Measurements from ENCODE around the gene KHDRBS1. TPM values are rescaled to one million over a fixed set of nuclear protein-coding genes. Genes with fewer than 3 reads are reported as not detected.

KHDRBS1 gene
- total and polyA plus RNA-seq, 9 of the 15 experiments (the other 6 are each of a cell fraction or from before 2014, with no cell fraction given): 48.4 to 257 (median 114) TPM

- TF ChIP-seq LARP7 (IDR thresholded peaks at IDR 0.05) (0 out of 2 replicates have a peak, but pooled peaks have one; percentile 15), ZFX (CRISPR knock-in tag; IDR thresholded peaks at IDR 0.05) (peak; percentile 12; the same call in 1 of the 2 replicates), ZBTB7A (IDR thresholded peaks at IDR 0.05; ENCODE audit: borderline replicate concordance, control insufficient read depth, low read depth, low read length) (peak; percentile 88), HMGXB4 (CRISPR knock-in tag; IDR thresholded peaks at IDR 0.05) (0 out of 2 replicates have a peak, but pooled peaks have one; percentile 28), TAF1 (IDR thresholded peaks at IDR 0.05; ENCODE audit: control insufficient read depth, extremely low read depth, insufficient read depth, low read length, severe bottlenecking) (peak; percentile 2), SMARCE1 (IDR thresholded peaks at IDR 0.05) (0 out of 2 replicates have a peak, but pooled peaks have one; percentile 52), EGR1 (conservative IDR thresholded peaks at IDR 0.05) (peak; percentile 59), NUFIP1 (IDR thresholded peaks at IDR 0.05; ENCODE audit: partially characterized antibody) (no peak), SP1 (CRISPR knock-in tag; IDR thresholded peaks at IDR 0.05) (peak; percentile 37; the same call in 1 of the 2 replicates), ELF4 (CRISPR knock-in tag; IDR thresholded peaks at IDR 0.05) (peak; percentile 46; the same call in 1 of the 2 replicates), MLLT1 (IDR thresholded peaks at IDR 0.05) (0 out of 4 replicates have a peak, but pooled peaks of 1 of the 2 experiments have one; percentile 15), MEF2A (IDR thresholded peaks at IDR 0.05; ENCODE audit: control insufficient read depth, low read depth, low read length) (no peak)
- TF ChIP-seq, protein P1, sequence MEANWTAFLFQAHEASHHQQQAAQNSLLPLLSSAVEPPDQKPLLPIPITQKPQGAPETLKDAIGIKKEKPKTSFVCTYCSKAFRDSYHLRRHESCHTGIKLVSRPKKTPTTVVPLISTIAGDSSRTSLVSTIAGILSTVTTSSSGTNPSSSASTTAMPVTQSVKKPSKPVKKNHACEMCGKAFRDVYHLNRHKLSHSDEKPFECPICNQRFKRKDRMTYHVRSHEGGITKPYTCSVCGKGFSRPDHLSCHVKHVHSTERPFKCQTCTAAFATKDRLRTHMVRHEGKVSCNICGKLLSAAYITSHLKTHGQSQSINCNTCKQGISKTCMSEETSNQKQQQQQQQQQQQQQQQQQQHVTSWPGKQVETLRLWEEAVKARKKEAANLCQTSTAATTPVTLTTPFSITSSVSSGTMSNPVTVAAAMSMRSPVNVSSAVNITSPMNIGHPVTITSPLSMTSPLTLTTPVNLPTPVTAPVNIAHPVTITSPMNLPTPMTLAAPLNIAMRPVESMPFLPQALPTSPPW (CRISPR knock-in tag; IDR thresholded peaks at IDR 0.05): peak; percentile 65; the same call in 1 of the 2 replicates
- TF ChIP-seq, protein P2, sequence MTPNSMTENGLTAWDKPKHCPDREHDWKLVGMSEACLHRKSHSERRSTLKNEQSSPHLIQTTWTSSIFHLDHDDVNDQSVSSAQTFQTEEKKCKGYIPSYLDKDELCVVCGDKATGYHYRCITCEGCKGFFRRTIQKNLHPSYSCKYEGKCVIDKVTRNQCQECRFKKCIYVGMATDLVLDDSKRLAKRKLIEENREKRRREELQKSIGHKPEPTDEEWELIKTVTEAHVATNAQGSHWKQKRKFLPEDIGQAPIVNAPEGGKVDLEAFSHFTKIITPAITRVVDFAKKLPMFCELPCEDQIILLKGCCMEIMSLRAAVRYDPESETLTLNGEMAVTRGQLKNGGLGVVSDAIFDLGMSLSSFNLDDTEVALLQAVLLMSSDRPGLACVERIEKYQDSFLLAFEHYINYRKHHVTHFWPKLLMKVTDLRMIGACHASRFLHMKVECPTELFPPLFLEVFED (CRISPR knock-in tag; conservative IDR thresholded peaks at IDR 0.05): peak; percentile 50; the same call in 1 of the 2 replicates
- TF ChIP-seq, protein P3, sequence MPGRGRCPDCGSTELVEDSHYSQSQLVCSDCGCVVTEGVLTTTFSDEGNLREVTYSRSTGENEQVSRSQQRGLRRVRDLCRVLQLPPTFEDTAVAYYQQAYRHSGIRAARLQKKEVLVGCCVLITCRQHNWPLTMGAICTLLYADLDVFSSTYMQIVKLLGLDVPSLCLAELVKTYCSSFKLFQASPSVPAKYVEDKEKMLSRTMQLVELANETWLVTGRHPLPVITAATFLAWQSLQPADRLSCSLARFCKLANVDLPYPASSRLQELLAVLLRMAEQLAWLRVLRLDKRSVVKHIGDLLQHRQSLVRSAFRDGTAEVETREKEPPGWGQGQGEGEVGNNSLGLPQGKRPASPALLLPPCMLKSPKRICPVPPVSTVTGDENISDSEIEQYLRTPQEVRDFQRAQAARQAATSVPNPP (IDR thresholded peaks at IDR 0.05; ENCODE audit: borderline replicate concordance, insufficient read depth, insufficient read length): no peak
- TF ChIP-seq, protein P4, sequence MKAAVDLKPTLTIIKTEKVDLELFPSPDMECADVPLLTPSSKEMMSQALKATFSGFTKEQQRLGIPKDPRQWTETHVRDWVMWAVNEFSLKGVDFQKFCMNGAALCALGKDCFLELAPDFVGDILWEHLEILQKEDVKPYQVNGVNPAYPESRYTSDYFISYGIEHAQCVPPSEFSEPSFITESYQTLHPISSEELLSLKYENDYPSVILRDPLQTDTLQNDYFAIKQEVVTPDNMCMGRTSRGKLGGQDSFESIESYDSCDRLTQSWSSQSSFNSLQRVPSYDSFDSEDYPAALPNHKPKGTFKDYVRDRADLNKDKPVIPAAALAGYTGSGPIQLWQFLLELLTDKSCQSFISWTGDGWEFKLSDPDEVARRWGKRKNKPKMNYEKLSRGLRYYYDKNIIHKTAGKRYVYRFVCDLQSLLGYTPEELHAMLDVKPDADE (conservative IDR thresholded peaks at IDR 0.05; ENCODE audit: control insufficient read depth, low read depth, low read length): 0 out of 2 replicates have a peak, but pooled peaks have one; percentile 15
Measured at GRCh38 chr1:32073299-32074229, 59.9 kb downstream of the KHDRBS1 start (continued).

Data from K562 (cell line).